GM20431 (cell line): ENCODE measurements around the gene CFAP99.
"Not testable (repeated sequence)": the region's sequence is repeated elsewhere in the genome, so short reads cannot be mapped to it uniquely, and the experiment has no call there.

Experiments
- in situ Hi-C: fragments of 300-500 bp; cut with MseI, MboI; formaldehyde crosslinking; loops from one replicate; pipeline ENCODE4 v1.15.0; 2020; ENCODE audit warnings: low sequenced_read_pairs; ENCODE audit not compliant: unreplicated experiment

Gene CFAP99

DNA sequence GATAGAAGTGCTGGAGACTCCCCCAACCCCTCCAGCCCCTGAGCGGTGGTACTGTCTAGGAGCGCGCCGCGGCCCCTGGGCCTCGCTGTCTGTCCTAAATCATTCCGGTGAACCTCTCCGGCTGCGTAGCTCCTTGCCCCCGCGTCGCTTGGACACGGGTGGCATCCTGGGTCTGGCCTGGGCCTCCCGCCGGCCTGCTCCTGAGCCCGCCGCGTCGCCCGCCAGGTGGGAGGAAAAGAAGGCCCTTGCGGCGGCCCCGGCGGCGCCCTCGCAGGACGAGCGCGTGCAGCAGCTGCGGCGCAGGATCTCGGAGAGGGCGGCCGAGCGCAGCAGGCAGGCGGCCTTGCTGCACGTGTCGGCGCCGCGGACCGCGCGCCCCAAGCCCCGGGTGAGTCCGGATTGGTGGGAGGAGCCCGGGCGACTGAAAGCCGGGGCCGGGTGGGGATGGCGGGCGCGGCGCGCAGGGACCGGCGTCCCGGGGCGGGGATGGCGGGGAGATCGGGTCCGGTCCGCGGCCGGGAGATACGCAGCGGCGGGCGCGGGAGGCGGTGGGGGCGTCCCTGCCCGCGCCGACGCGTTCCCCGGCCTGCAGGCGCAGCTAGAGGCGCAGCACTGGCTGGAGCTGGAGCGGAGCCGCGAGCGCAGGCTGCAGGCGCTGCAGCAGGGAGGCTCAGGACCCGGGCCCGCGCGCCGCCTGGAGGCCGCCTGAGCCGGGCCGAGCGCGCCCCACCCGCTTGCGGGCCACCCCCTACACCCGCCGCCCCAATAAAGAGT lies 43.6 kb downstream of the CFAP99 start:
- in situ Hi-C loops, result no loop called here

DNA sequence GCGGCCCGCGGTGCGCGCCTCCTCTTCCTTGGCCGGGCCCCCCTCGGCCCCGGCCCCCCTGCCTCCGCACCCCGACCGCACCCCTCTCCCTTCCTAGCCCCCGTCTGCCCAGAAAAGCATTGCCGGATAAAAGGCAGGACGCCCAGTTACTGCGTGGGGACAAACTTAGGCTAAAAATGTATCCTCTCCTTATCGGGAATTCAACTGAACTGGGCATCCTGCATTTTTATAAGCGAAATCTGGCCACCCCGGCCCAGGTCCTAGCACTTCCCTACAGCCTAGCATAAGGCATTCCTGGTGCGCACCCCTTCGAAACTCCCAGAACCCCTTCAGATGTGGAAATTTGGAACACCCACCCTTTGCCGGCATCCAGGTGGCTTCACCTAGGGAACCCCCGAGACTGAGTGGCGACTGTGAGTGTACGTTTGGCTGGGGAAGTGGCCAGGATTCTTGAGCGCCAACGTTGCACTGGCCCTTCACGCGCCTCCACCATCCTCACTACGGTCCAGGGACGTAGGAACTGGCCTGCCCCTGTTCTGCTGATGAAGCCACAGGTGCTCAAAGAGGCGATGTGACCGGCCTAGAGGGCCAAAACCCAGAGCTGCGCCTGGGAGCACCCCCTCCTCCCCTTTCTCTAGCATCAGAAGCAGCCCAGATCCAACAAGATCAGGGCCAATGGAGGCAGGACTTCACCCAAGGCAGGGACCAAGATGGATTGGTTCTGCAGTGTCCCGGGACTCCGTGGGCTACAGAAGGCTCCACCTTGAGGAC lies 44.4 kb downstream of the CFAP99 start:
- in situ Hi-C loops, result no loop called here

DNA sequence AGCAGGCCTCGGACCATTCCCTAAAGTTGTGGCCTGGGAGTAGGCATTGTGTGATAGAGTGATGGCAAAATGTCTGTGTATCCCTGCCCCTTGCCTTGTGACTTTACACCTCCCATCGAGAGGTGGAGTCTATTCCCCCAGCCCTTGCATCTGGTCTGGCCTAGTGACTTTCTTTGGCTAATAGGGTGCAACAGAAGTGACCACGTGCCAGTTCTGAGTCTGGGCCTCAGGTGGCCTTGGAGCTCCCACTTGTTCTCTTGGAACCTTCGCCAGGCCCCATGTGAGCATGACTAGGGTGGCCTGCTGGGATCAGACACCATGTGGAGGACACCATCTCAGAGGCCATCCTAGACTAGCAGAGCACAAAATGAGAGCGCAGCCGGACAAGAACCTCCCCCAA lies 46.3 kb downstream of the CFAP99 start:
- in situ Hi-C loops, result no loop called here

DNA sequence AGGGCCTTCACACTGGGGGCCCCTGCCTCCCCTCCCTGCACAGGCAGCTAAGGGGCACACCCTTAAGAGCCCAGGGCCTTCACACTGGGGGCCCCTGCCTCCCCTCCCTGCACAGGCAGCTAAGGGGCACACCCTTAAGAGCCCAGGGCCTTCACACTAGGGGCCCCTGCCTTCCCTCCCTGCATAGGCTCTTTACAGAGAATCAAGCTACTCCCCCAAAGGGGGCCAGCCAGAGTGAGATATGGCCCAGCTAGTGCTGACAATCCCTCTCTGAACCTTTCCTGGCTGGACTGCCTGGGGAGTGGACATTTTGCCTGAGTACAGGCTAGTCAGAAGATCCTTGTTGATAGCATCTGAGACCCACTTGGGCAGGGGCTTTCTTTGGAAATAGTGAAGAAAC lies 46.8 kb downstream of the CFAP99 start:
- in situ Hi-C loops, result not testable (repeated sequence)

DNA sequence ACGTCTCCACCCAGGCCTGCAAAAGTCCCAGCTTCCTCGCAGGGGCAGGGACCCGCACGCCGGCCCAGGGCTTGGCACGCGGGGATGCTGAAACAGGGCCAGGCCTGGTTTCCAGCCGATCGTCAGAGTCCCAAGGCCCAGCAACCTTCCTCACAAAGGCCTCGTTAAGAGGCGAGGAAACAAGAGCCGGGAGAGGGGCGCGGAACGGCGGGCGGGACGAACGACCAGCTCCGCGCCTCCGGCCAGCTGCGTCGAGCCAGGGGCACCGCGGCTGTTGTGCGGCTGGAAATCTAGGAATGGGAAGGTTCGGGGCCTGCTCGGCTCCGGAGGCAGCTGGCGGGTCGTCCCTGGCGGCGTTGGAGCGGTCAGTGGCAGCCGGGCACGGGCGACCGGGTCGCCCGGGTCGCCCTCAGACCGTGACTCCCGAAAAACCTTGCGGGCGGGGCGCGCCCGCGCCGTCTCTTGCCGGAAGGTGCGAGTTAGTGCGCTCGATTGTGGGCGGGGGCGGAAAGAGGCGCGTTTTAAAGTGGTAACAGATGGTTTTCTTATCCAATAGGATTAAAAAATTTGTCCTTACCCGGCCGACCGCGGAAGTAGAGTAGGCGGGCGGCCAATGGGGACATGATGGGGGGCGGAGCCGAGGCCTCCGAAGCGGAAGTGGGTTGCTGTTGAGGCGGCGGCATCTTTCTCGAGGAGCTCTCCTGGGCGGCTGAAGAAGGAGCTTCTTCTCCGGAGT lies 49.9 kb downstream of the CFAP99 start, which contains the start of gene RNF4:
Gene RNF4, plus strand, starts transcription at position 651 of the 736 bp plus-strand sequence. CDS start 21,388 bp downstream, outside the sequence.
- in situ Hi-C loops, result no loop called here

DNA sequence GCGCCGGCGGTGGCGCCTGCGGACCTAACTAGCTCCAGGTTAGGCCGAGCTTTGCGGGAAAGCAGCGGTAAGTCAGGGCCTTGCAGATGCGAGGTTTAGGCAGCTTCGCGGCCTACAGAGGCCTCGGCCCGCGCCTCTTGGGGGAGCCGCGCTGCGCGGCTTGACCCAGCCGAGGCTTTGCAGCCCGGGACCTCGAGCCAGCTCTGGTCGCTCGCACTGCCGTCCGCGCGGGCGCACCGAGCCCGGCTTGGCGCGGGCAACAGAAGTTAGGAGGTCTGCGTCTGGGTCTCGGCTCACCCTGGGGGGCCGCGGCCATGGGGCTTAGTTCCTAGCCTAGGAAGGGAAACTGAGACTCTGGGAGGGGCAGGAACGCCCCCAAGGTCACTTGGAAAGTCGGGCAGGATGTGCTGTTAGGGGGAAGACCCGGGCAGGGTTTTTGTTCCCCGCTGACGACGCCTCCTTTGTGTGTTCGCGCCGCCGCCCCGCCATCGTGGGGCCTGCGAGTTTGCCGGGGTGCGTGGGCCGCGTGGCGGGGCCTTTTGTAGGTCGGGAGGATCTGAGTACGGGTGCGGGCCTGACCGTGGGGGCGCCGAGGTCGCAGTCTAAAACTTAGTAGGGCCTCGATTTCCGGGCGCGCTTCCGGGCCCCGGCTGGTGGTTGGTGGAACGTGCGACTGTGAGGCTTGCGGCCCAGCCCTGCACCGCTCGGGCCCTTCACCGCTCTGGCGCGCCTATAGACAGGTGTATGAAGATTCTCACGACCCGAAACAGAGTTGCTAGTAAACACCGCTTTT lies 50.6 kb downstream of the CFAP99 start:
- in situ Hi-C loops, result no loop called here

DNA sequence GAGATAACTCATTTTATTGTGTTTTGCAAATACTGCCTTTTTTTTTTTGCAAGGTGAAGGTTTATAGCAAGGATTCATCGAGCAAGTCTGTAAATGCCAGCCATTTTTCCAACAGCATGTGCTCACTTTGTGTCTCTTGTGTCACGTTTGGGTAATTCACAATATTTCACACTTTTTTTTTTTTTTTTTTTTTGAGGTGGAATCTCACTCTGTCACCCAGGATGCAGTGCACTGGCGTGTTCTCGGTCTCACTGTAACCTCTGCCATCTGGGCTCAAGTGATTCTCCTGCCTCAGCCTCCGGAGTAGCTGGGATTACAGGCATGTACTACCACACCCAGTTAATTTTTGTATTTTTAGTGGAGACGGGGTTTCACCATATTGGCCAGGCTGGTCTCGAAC lies 52.0 kb downstream of the CFAP99 start:
- in situ Hi-C loops, result no loop called here

DNA sequence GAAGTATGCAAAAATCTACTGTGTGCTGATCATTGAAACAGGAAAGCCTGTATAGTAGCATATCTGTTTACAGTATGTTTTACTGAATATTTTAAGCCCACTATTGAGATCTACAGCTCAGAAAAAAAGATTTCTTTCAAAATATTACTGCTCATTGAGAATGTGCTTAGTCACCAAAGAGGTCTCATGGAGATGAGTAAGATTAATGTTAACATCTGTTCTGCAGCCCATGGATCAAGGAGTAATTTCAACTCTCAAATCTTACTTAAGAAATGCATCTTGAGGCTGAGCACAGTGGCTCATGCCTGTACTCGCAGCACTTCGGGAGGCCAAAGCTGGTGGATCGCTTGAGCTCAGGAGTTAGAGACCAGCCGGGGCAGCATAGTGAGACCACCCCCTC lies 53.4 kb downstream of the CFAP99 start:
- in situ Hi-C loops, result no loop called here

DNA sequence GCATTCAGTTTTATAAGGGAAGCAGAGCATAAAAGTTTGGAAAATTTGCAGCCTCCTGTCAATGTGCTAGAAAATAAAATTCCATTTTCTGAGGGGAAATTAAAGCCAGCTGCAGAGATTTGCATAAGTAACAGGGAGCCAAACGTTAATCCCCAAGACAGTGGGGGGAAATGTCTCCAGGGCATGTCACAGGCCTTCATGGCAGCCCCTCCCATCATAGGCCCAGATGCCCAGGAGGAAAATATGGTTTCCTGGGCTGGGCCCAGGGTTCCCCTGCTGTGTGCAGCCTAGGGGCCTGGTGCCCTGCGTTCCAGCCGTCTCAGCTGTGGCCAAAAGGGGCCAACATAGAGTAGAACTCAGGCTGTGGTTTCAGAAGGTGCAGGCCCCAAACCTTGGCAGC lies 59.5 kb downstream of the CFAP99 start:
- in situ Hi-C loops, result no loop called here

DNA sequence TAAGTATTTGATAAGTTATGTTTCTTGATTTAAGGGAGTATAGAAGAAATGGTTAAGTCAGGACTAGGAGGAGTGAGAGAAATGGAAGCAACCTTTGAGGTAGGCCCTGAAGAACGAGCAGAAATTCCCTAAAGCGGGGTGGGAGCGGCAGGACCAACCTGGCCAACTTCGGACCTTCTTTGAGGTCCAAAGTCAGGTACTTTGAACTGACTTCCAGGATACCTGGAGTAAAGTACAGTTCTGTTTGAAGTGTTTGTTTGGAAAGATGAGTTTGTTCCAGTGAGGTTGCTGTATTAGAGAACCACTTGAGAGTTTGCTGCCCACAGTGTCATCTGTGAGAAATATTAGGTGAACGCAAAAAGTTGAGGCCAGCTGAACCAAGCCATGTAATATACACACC lies 61.9 kb downstream of the CFAP99 start:
- in situ Hi-C loops, result no loop called here

DNA sequence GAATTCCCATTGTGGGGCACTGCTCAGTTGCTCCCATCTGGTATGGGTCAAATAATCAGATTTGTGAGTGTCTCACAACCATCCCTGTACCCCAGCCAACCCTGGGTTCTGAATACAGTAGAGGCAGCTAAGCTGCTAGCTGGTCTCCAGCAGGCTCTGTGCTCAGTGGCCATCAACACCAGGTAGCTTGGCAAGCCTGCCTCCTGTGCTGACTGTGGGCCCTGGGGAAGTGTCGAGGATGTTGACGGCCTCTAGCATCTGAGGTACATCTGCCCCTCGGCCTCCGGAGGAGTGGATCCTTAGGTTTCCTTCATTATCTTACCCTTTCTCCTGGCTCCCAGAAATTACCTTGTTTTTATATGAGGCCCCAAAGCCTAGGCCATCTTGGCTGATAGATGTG lies 63.4 kb downstream of the CFAP99 start:
- in situ Hi-C loops, result no loop called here

DNA sequence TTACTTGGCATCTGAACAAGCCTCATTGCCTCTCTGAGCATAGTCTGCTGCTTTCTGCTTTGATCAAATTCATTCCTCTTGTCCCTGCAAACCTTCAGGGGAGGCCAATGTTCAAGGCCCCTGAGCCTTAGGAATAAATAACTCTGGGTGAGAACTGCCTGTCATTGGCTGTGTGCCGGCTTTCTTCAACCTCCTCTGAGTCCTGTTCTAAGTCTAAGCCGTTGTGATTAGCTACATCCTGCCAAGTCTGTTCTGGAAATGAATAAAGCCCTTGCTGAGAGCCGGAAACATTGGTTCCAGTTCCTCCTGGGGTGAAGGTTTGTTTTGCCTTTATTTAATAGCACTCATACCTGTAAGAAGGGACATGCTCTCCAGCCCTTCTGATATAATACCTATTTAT lies 63.9 kb downstream of the CFAP99 start:
- in situ Hi-C loops, result no loop called here

DNA sequence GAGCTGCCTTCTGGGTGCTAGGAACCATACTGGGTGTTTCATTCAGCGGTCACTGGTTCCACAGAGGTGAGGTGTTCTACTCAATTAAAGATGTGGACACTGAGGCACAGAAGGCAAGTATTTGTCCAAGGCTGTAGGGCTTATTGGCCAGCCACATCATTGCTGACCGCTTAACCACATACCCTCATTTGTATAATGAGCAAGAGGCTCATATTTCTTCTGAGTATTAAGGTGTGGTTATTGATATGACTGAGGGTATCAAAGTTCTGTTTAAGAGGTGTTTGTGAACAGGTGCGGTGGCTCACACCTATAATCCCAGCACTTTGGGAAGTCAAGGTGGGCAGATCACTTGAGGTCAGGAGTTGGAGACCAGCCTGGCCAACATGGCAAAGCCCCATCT lies 64.5 kb downstream of the CFAP99 start:
- in situ Hi-C loops, result no loop called here

DNA sequence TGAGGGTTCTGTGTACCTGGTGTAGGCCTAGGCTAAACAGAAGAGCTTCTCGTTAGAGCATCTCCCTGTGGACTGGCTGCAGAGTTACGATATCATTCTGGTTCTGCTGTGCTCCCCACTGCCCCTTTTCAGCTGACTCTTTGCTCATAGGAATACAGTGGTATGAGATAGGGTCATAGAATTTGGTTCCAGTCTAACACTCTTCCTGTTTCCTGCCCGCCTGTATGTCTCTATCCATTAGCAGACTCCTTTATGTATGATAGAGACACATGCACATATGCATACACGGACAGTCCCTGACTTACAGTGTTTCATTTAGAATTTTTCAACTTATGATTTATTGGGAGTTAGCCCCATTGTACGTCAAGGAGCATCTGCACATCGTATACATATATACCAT lies 65.4 kb downstream of the CFAP99 start:
- in situ Hi-C loops, result no loop called here

DNA sequence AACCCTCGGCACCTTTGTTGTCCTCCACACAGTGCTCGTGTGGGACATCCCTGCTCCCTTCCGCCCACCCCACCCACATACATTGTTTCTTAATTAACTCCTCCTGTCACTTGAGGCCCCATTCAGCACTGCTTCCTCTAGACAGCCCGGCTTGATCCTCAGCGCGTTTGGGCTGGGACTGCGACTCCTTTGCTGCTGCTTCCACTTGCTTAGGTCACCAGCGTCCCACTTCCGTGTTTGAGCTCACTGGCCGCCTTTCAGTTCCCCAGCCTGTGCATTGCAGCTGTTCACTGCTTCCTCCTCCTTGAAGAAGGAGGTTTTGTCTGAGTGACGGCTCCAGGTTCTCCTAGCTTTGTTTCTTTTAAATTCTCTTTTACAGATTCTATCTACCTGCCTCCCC lies 66.2 kb downstream of the CFAP99 start:
- in situ Hi-C loops, result no loop called here

DNA sequence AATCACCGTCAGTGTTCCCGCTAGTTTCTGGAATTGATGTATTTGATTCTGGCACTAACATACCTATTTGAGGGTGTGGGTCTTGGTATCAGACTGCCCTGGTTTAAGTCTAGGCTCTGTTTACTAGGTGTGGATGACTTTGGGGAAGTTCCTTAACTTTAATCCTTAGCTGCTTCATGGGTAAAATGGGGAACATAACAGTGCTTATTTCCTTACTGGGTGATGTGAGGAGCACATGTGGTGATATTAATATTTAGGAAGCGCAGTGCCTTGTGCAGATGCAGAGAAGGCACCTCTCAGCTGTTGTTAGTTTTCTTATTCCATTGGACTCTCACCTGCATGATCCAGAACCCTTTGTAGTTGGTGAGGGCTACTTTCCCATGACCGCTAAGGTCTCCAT lies 67.2 kb downstream of the CFAP99 start:
- in situ Hi-C loops, result no loop called here

DNA sequence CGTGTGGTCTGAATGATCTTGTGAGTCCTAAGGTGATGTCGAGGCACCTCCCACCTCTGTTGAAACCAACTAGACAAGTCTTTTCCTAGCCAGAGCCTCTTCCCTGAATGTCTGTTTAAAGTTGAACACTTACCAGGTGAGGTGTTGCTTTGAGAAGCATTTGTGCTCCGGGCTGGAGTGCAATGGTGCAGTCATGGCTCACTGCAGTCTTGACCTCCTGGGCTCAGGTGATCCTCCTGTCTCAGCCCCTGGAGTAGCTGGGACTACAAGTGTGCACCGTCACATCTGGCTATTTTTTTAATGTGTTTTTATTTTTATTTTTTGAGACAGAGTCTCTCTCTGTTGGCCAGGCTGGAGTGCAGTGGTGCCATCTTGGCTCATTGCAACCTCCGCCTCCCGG lies 68.2 kb downstream of the CFAP99 start:
- in situ Hi-C loops, result no loop called here

DNA sequence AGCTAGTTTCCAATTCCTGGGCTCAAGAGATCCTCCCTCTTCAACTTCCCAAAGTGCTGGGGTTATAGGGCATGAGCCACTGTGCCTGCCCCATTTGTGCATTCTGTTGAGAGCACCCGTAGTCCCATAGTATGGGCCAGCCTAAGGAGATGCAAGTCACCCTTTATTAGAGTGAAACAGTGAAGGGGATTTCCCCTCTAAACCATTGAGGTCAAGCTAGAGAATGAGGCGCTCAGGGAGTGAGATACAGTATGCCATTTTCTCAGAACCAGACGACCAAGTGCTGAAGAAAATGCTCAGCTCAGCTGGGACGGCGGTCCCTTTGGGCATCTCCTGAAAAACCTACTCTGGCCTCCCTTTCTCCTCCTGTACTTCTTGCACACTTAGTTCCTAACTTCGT lies 68.9 kb downstream of the CFAP99 start:
- in situ Hi-C loops, result no loop called here

DNA sequence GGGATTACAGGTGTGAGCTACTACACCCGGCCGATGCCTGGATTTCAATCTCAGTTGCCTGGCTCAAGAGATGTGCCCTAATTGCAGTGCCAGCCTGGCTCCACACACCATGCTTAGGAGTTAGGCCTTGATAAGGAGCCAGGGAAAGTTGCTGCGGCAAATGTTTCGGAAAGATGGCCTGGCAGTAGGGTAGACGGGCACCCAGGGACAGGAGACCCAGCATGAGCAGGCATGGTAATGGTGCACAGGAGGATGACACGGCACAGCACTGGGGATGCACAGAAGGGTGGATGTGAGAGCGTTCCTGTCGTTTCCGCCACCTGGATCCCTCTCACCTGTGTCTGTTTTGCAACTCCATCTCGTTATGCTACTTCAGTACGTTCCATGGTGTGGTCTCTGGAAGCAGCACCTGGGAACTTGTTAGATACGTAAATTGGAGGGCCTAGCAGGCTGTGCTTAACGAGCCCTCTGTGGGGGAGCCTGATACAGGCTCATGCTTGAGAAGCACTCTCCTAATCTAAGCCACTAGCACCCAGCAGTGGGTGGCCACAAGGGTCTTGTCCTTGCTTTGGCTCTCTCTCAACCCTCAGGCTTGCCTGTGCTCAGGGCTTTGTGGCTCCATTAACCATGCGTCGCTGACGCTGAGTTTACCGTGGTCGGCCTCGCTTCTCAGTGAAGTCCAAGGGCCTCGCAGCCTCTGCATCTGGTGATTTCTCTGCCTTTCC lies 70.5 kb downstream of the CFAP99 start:
- in situ Hi-C loops, result no loop called here
